ENCODE measurements around the gene ADCY5. TPM values are rescaled to one million over a fixed set of nuclear protein-coding genes. Genes with fewer than 3 reads are reported as not detected.

The ADCY5 gene
- total RNA-seq, 1 experiment from 2014 or later: 0.49 TPM

- Histone ChIP-seq H3K27ac (ENCODE audit: low read depth, low read length) (no peak overlapping the region), H3K4me3 (replicated peaks in 1 of 2; ENCODE audit: low read depth in 1 of 2, low read length in 2 of 2) (no peak overlapping the region), H3K27me3 (ENCODE audit: insufficient read depth, low read length) (peaks cover 9% of the 10 kb centered on the region; the same call in 1 of the 2 replicates), H3K36me3 (ENCODE audit: control insufficient read depth in 1 of 2, insufficient read depth in 2 of 2, low read length in 2 of 2) (no peaks in the 10 kb centered on the region), H2AFZ (ENCODE audit: low read depth, low read length, poor library complexity, severe bottlenecking) (no peak overlapping the region), H3K9me2 (ENCODE audit: insufficient read depth) (no peaks in the 10 kb centered on the region), H3K9ac (ENCODE audit: low read length) (no peak overlapping the region), H4K20me1 (ENCODE audit: insufficient read depth) (no peaks in the 10 kb centered on the region), H3K4me2 (ENCODE audit: low read length) (no peak overlapping the region), H3K4me1 (ENCODE audit: control insufficient read depth in 1 of 2, insufficient read depth in 2 of 2, low read length in 2 of 2) (no peaks in the 10 kb centered on the region), H3K9me3 (ENCODE audit: control insufficient read depth in 1 of 2, insufficient read depth in 1 of 2, low read depth in 1 of 2, low read length in 2 of 2) (no peaks in the 10 kb centered on the region), H3K79me2 (ENCODE audit: insufficient read depth, low read length) (no peaks in the 10 kb centered on the region)
- no TSS peak for BruUV-seq (replicated peaks)
- CTCF ChIA-PET: no interaction called here
- POLR2A ChIA-PET: no interaction called here
- DNase-seq (ENCODE audit: low read depth, low spot score) (no peak), ATAC-seq (peak; percentile 13; the same call in 1 of the 2 replicates)
- intact Hi-C loops (cut with micrococcal nuclease): no loop called here
- TF ChIP-seq TCF7L2 (IDR thresholded peaks at IDR 0.05; ENCODE audit: borderline replicate concordance, extremely low read depth, insufficient read depth, insufficient read length) (no peak), RAD21 (IDR thresholded peaks at IDR 0.05; ENCODE audit: low read depth) (no peak), ZBTB33 (IDR thresholded peaks at IDR 0.05; ENCODE audit: extremely low read depth, insufficient replicate concordance, low read length) (no peak), SIN3A (IDR thresholded peaks at IDR 0.05; ENCODE audit: low read depth) (no peak), YY1 (IDR thresholded peaks at IDR 0.05; ENCODE audit: extremely low read depth, insufficient replicate concordance, low read depth, low read length) (no peak), SRF (IDR thresholded peaks at IDR 0.05; ENCODE audit: low read depth) (no peak), ATF3 (IDR thresholded peaks at IDR 0.05) (no peak)
- RAD21 ChIA-PET (ENCODE audit: low non-redundant PET in 1 of 2, low total read pairs in 2 of 2, uncharacterized antibody in 2 of 2, unreplicated experiment in 2 of 2): no interaction called here
Measured at GRCh38 chr3:123296836-123297626, 151.9 kb downstream of the ADCY5 start.
